Liver (tissue), 3 donors: ENCODE measurements around the gene TMTC2.

Source experiments
- HNF4G ChIP-seq: IDR thresholded peaks from 2 replicates; pipeline ENCODE4 v1.6.1; 2016; ENCODE audit warnings: antibody characterized with exemption
- SP1 ChIP-seq: IDR thresholded peaks from 2 replicates; pipeline ENCODE4 v1.6.1; 2018; ENCODE audit warnings: antibody characterized with exemption, mild to moderate bottlenecking
- TF ChIP-seq, protein P1 (sequence below): fragments of 150-350 bp; IDR thresholded peaks from 2 replicates; pipeline ENCODE4 v1.5.1; 2017; ENCODE audit warnings: improper control_type of control experiment, low read depth, low read length; ENCODE audit not compliant: missing input control
- donor health status: healthy.
- donor health status: healthy.

DNA sequence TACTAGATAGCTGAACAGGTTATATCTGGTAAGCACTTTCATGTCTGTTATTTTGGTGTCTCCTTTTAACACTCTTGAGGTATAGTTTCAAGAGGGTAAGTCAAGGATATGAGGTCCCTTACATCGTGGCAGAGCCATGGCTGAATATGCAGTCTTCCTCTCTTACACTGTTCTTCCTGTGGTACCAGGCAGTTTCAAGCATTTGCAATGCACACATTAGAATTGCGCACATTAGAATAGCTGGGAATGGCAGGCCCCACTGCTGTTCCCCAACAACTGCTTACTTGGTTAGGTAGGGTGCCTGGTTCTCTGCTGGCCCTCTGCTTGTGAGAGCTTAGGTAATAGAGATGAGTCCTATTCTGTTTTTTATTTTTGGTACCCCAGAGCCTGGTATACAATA lies 41.2 kb downstream of the TMTC2 start:
- TF ChIP-seq, protein P1, sequence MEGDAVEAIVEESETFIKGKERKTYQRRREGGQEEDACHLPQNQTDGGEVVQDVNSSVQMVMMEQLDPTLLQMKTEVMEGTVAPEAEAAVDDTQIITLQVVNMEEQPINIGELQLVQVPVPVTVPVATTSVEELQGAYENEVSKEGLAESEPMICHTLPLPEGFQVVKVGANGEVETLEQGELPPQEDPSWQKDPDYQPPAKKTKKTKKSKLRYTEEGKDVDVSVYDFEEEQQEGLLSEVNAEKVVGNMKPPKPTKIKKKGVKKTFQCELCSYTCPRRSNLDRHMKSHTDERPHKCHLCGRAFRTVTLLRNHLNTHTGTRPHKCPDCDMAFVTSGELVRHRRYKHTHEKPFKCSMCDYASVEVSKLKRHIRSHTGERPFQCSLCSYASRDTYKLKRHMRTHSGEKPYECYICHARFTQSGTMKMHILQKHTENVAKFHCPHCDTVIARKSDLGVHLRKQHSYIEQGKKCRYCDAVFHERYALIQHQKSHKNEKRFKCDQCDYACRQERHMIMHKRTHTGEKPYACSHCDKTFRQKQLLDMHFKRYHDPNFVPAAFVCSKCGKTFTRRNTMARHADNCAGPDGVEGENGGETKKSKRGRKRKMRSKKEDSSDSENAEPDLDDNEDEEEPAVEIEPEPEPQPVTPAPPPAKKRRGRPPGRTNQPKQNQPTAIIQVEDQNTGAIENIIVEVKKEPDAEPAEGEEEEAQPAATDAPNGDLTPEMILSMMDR, result no peak
- TF ChIP-seq SP1 (no peak), HNF4G (no peak)
